Frontal cortex (tissue), 4 donors: Measurements from ENCODE around the gene RWDD3. TPM values are rescaled to one million over a fixed set of nuclear protein-coding genes. Genes with fewer than 3 reads are reported as not detected.

Source experiments
- DNase-seq, 2 donors: peaks; one replicate each; pipeline ENCODE4 v3.0.0; 2012; ENCODE audit warnings: low spot score in 2 of 2
- FAIRE-seq: peaks from 2 replicates; lab custom pipeline; 2012; peaks lifted over from hg19 to GRCh38; lab: Jason Lieb, UNC
- total RNA-seq: library from RNA; depleted of rRNA; stranded (reverse); fragments of >200 nt; gene quantifications from one replicate; pipeline ENCODE4 v1.2.3, GENCODE V29; 2014
- donor health status: control.
- donor health status: control.
- donor health status: control.

The RWDD3 gene
- total RNA-seq = 15.9 TPM

- no peak for FAIRE-seq
- DNase-seq = peak; percentile 88 to 89
Observed at GRCh38 chr1:95233737-95234500, at the start of gene RWDD3. Gene RWDD3 (plus strand): TSS chr1:95234210. CDS start chr1:95234231, 21 bp downstream.

- FAIRE-seq = no peak
- no peak for DNase-seq
Observed at GRCh38 chr1:95186149-95186548, 47.9 kb upstream of the RWDD3 start.

GRCh38 chr1:95193591-95193990 lies 40.4 kb upstream of the RWDD3 start:
- FAIRE-seq = peak; percentile 61
- no peak for DNase-seq

GRCh38 chr1:95195046-95195445 lies 39.0 kb upstream of the RWDD3 start:
- FAIRE-seq = no peak

GRCh38 chr1:95196017-95196416 lies 38.0 kb upstream of the RWDD3 start:
- no peak for DNase-seq
- FAIRE-seq = no peak

More at GRCh38 chr1:95195046-95195445, 39.0 kb upstream of the RWDD3 start:
- DNase-seq = no peak

GRCh38 chr1:95197616-95198252 lies 36.3 kb upstream of the RWDD3 start:
- FAIRE-seq = no peak
- no peak for DNase-seq

GRCh38 chr1:95201905-95202304 lies 32.1 kb upstream of the RWDD3 start:
- DNase-seq (no peak), FAIRE-seq (no peak)

- DNase-seq = no peak
Observed at GRCh38 chr1:95203908-95204437, 30.0 kb upstream of the RWDD3 start.

GRCh38 chr1:95206514-95206913 lies 27.5 kb upstream of the RWDD3 start:
- FAIRE-seq = no peak
- DNase-seq = no peak

More at GRCh38 chr1:95203908-95204437, 30.0 kb upstream of the RWDD3 start:
- no peak for FAIRE-seq

- DNase-seq (no peak), FAIRE-seq (no peak)
Observed at GRCh38 chr1:95207223-95207935, 26.6 kb upstream of the RWDD3 start.

GRCh38 chr1:95208876-95209275 lies 25.1 kb upstream of the RWDD3 start:
- no peak for DNase-seq
- FAIRE-seq = peak; percentile 26

GRCh38 chr1:95209291-95209690 lies 24.7 kb upstream of the RWDD3 start:
- FAIRE-seq (no peak), DNase-seq (no peak)

GRCh38 chr1:95216292-95216990 lies 17.6 kb upstream of the RWDD3 start:
- FAIRE-seq (no peak), DNase-seq (no peak)

GRCh38 chr1:95217371-95217770 lies 16.6 kb upstream of the RWDD3 start:
- FAIRE-seq (no peak), DNase-seq (no peak)

- DNase-seq (no peak), FAIRE-seq (no peak)
Observed at GRCh38 chr1:95219407-95219806, 14.6 kb upstream of the RWDD3 start.

GRCh38 chr1:95221306-95221705 lies 12.7 kb upstream of the RWDD3 start:
- FAIRE-seq (no peak), DNase-seq (no peak)

- DNase-seq (no peak), FAIRE-seq (no peak)
Observed at GRCh38 chr1:95222629-95223028, 11.4 kb upstream of the RWDD3 start.

GRCh38 chr1:95223110-95223509 lies 10.9 kb upstream of the RWDD3 start:
- FAIRE-seq (no peak), DNase-seq (no peak)

- DNase-seq = no peak
- no peak for FAIRE-seq
Observed at GRCh38 chr1:95226781-95227660, 7.0 kb upstream of the RWDD3 start.
